ENCODE results near the gene OR3A2.
"Not testable (repeated sequence)": the region's sequence is repeated elsewhere in the genome, so short reads cannot be mapped to it uniquely, and the experiment has no call there.

The OR3A2 gene

DNA sequence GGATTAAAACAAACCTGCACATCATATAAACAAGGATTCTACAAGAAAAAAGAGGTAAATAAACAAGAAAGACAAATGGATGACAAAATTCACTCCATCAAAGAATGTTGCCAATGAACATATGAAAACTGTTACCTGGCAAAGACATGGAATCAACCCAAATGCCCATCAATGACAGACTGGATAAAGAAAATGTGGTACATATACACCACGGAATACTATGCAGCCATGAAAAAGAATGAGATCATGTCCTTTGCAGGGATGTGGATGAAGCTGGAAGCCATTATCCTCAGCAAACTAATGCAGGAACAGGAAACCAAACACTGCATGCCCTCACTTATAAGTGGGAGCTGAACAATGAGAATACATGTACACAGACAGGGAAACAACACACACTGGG lies 92.6 kb downstream of the OR3A2 start:
- not testable (repeated sequence) for DNase-seq (ENCODE audit: low spot score)

DNA sequence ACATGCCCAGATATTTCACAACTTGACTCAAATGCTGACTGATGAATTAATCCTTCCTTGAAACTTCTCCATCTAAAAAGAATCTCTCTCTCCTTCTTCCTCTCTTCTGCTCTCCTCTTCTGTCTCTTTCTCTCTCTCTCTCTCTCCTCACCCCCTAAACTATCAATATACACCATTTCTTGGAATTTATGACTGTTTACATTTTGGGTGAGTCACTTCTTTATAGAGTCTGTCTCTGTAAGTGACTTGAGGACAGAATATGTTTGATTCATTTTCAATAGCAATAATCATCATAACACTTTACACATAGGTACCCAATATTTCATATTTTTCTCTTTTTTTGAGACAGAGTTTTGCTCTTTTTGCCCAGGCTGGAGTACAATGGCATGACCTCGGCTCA lies 103.2 kb downstream of the OR3A2 start:
- no peak for DNase-seq (ENCODE audit: low spot score)

DNA sequence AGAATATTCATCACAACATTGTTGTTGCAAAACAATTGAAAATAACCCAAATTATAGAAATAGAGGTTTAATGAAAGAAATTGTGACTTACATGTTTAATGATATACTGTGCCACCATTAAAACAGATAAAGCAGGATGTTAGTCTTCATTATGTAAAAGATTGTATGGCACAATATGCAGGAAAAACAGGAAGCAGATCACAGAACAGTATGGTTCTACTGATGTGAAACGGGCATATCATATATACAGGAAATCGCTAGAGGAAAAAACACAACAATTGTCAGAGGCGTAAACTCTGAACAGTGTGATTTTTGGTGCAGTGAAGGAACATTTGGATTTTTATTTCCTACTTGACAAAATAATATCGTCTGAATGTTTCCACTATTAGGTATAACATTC lies 110.0 kb downstream of the OR3A2 start:
- DNase-seq (ENCODE audit: low spot score): no peak

DNA sequence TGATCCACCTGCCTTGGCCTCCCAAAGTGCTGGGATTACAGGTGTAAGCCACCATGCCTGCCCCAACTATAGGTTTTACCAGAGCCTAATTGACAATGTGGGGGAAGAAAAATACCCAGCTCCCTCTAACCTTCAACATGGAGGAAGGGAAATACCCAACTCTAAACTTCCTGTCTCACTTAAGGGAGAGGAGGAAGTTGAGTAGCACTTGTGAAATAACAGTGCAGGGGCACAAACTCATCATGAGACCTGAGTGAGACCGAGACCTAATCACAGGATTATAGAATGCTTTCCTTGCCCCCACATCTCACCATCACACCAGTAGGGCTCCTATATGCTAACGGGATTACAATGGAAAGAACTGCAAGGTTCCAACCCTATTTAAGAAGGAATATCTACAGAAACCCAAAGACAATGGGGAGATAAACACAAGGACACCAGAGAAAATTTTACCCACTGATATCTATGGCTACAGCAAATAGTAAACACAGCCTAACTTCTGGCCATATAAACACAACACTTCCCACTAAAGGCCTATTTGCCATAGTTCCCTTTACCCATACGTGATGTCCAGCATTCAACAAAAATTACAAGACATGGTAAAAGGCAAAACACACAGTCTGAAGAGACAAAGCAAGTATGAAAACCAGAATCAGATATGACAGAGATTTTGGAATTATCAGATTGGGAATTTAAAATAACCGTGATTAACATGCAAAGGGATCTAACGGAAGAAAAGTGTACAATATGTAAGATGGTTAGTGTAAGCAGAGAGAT lies 114.8 kb downstream of the OR3A2 start:
- no peak for DNase-seq (ENCODE audit: low spot score)

DNA sequence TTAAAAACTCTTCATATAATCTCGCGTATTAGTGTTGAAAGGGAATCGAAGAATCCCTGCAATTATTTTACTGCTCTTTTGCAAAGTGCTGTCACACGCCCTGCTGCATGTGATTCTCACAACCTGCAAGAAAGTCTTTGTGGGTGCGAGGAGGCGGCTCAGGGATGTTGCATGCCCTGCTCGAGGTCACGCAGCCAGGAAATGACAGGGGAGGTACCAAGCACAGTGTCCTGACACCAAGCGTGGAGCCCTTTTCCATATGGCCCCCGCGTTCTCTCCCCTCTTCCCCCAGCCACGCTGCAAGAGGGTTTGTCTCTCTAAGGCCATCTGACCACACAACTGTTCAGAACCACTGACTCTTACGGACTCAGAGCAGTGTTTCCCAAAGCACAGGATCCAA lies 125.5 kb downstream of the OR3A2 start:
- no peak for DNase-seq (ENCODE audit: low spot score)

DNA sequence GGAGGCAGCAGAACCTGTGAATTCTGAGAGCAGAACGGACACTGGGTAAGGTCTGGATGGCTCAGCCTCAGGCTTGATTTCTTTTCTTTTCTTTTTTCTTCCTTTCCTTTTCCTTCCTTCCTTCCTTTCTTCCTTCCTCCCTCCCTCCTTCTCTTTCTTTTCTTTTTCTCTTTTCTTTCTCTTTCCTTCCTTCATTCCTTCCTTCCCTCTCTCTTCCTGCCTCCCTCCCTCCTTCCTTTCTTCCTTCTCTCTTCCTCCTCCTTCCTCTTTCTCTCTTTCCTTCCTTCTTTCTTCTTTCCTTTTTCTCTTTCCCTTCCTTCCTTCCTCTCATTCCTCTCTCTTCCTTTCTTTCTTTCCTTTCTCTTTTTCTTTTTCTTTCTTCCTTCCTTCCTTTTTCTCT lies 125.9 kb downstream of the OR3A2 start:
- DNase-seq (ENCODE audit: low spot score): no peak

DNA sequence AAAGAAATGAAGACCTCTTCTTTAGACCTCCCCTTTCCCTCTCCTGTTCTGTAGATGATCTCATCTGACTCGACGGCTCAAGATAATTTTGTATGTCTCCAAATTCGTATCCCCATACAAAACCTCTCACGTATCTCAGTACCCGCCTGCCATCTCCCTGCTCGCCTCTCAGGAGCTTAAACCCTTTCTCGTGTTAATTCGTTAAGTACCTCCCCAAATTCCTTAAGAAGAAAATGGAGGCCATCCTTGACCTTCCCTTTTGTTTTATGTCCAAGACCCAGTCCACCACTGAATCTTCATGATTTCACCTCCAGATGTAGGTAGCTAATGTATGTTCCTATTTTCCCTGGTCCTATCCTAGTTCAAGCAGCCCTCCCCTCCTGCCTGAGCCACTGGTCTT lies 129.5 kb downstream of the OR3A2 start:
- DNase-seq (ENCODE audit: low spot score): no peak

DNA sequence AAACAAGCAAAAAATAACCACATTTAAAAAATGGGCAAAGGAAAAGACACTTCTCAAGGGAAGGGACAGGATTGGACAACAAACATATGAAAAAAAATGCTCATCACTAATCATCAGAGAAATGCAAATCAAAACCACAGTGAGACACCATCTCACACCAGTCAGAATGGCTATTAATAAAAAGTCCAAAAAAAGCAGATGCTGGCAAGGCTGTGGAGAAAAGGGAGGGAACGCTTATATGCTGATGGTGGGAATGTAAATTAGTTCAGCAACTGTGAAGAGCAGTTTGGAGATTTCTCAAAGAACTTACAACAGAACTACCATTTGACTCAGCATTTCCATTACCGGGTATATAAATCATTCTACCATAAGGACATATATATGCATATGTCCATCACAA lies 137.1 kb downstream of the OR3A2 start:
- DNase-seq (ENCODE audit: low spot score): not testable (repeated sequence)

DNA sequence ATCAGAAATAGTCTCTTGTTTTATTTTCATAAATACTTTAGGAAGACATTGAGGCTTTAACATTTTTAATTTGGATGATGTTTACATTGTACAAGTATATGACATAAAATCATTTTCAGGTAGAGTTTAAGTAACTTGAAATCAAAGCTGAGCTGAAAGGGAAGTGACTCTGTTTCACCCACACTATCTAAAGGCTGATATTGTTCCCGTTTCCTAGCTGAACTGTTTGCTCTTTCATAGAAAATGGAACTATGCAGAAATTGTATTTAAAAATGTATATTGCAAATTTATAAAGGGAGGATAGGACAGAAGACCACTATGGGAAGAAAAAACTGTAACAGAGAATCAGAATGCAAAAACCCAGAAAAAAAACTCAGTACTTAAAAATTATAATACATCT lies 141.3 kb downstream of the OR3A2 start:
- not testable (repeated sequence) for DNase-seq (ENCODE audit: low spot score)

DNA sequence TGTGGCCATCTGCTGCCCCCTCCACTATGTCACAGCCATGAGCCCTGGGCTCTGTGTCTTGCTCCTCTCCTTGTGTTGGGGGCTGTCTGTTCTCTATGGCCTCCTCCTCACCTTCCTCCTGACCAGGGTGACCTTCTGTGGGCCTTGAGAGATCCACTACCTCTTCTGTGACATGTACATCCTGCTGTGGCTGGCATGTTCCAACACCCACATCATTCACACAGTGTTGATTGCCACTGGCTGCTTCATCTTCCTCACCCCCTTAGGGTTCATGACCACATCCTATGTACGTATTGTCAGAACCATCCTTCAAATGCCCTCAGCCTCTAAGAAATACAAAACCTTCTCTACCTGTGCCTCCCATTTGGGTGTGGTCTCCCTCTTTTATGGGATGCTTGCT lies 145.1 kb downstream of the OR3A2 start:
- DNase-seq (ENCODE audit: low spot score): not testable (repeated sequence)

DNA sequence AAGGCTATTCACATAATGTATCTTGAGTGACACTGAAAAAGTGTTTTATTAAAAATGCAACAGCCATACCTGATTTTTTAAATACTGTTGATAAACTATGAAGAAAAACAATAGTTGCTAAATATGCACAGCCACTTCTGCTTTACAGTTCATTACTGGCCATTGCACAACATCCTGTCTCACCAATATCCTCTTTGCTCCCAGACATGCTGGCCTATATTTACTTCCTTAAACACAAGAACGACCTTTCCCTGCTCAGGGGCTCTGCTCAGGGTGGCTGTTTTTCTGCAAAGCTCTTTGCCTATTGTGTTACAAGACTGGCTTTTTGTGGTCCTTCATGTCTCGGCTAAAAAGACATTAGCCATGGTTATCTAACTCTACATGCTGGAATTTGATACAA lies 147.4 kb downstream of the OR3A2 start:
- peak; percentile 7 for DNase-seq (ENCODE audit: low spot score)

DNA sequence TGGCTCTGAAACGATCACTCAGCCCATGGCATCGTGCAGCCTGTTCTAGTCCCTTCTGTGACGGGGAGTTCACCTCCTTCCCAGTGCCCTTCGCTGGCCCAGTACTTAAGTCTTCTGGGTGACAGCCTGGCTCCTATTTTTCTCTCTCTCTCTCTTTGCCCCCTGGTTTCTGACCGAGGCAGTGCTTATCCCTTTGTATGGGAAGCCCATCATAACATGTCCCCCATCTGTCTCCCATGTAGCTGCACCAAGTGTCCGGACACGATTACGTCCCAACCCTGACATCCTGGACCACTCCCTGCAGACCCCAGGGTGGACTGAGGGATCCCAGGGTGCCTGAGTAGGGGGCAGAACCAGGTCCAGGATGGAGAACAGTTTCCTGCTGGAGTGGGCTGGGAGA lies 153.8 kb downstream of the OR3A2 start:
- DNase-seq (ENCODE audit: low spot score): not testable (repeated sequence)
